GM12892 (cell line): ENCODE data around the gene MAGI3.
"Not testable (repeated sequence)": the region's sequence is repeated elsewhere in the genome, so short reads cannot be mapped to it uniquely, and the experiment has no call there.

Experiments
- DNase-seq: peaks from one replicate; pipeline ENCODE4 v3.0.0; 2011; ENCODE audit not compliant: insufficient read length
- FAIRE-seq: peaks from 2 replicates; lab custom pipeline; 2011; peaks lifted over from hg19 to GRCh38; lab: Jason Lieb, UNC
- POLR2A ChIP-seq: IDR thresholded peaks from 2 replicates; pipeline ENCODE4 v1.6.1; 2011; ENCODE audit warnings: low read depth, low read length, control low read depth
- POLR2AphosphoS5 ChIP-seq: IDR thresholded peaks from 2 replicates; pipeline ENCODE4 v1.6.1; 2011; ENCODE audit warnings: low read depth, low read length, control low read depth
- TAF1 ChIP-seq: IDR thresholded peaks from 2 replicates; pipeline ENCODE4 v1.6.1; 2011; ENCODE audit warnings: low read depth, mild to moderate bottlenecking, control low read depth, low read length, borderline replicate concordance

The MAGI3 gene

DNA sequence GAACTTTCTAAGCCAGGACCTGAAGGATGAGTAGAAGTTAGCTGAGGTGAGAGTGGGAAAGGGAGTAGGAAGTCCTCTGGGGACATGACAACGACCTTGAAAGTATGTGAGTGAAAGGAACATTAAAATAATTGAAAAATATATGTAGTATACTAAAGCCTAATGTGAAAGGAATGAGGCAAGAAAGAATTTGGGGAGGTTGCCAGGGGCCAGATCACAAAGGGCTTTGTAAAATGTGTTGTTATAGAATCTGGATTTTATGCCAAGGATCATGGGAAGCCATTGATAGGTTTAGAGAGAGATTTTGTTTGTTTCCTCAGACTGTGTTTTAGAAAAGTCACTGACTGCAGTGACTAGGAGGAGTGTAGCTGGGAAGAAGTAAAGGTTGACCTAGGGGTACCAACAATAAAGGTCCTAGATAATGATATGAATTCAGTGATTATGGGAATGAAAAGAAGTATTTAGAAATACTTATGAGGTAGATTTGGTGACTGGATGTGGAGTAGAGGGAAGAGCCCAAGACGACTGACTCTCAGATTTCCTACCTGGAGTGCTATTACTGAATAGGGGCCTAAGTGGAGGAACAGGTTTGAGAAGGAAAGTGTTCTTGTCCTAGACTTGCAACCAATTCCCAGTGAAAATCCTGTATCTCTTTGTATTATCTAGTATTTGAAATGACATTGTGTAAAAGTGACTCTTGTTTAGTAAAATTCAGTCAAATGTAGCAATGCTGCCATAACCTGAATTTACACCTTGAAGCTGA, 189.1 kb downstream of the MAGI3 start:
- no peak for TF ChIP-seq POLR2AphosphoS5
- no peak for TF ChIP-seq POLR2A
- TF ChIP-seq TAF1: no peak
- DNase-seq (no peak), FAIRE-seq (peak; percentile 9)

DNA sequence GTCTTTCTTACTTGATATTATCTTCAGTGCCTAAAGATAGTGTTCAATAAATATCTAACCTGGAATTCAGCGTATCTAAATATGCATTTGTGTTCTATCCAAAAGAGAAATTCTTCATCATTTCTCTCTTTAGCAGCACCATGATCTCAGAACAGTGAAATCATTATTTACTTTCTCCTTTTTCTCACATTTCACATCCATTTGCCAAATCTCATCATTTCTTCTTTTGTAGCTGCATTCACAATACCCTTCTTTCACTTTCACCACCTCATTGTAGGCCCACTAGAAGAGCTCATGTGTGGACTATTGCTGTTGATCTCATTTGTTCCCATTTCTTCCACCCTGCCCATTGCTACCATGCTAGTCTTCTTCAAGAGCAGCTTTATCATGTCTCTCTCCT, 191.0 kb downstream of the MAGI3 start:
- FAIRE-seq (no peak), DNase-seq (no peak)
- no peak for TF ChIP-seq POLR2A
- no peak for TF ChIP-seq TAF1
- TF ChIP-seq POLR2AphosphoS5: no peak

DNA sequence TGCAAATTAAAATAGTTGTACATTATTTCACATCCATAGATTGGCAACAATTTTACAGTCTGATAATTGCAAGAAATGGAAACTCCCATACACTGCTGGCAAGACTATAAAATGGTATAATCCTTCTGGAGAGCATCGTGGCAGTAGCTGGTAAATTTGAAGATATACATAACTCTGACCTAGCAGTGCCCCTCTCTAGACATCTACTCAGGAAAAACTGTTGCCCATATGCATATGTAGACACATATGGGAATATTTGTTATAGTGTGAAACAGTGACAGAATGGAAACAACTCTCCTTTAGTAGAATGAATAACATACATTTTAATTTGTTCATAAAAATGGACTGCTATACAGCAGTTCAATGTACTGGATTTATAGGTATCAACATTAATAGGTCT, 191.8 kb downstream of the MAGI3 start:
- DNase-seq (no peak), FAIRE-seq (no peak)
- TF ChIP-seq POLR2A (no peak), TAF1 (no peak), POLR2AphosphoS5 (no peak)

DNA sequence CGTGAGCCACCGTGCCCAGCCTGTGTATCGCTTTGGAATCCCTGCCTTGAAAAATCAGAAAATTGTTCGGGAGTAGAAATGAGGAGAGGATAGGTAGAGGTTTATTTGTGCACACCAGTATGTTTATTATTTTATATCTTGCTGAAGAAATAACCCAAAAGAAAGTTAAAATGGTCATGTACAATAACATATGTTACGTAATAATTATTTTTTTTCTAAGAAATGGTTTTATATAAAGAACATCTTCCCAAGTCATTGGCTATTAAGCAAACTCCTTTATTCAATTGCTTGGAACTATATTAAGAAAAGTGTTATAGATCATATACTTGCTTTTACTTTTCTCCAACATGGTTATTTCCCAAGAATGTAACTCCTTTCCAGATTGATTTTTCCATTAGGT, 197.2 kb downstream of the MAGI3 start:
- TF ChIP-seq TAF1 (no peak), POLR2A (no peak), POLR2AphosphoS5 (no peak)
- no peak for DNase-seq
- no peak for FAIRE-seq

DNA sequence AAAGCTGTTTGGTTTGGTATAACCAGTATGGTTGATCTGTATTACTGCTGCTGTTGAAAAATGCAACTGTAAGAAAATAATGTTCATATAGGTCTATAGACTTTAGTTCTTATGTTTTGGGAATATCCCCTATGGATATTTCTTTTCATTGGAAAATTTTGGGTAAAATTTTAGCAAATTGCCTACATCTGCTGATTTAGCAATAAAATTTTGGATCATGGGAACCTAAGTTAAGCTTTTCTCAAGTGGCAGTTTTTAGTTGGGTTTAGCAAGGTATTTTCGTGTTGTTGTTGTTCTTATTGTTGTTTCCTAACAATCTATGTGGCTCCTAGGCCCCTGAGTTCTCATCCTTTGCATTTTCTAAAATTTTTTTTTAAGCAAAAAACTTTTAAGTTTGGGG, 201.9 kb downstream of the MAGI3 start:
- no peak for FAIRE-seq
- DNase-seq: no peak

DNA sequence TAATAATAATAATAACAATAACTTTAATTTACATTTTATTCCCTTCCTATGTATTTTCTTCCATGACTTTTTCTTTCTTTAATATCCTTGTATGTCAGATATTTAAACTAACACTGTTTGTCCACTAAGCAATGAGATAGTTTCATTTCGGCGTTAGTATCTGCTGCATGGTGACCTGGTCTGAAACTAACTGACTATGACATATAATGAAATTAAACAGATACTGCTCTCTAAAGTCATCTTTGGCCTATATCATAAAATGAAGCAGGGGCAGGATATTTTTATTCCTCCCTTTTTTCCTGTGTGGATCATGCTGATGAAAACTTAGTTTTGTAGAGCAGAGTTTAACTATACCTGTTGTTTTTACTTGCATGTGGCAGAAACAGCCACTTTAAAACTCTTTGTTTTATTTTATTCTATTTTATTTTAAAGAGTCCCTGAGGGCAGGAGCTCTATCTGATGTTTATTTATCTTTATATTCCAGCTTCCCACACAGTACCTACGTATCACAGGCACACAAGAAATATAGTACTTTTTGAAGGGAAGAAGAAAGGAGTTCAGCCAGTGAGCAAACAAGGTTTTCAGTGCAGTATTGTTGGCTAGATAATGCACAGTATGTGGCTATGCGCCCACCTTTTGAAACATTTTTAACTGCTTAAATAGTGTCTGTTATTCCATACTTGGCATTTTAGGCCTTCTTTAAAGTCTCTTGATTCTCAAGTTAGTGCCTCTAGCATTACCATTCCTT, 203.4 kb downstream of the MAGI3 start:
- TF ChIP-seq TAF1 (no peak), POLR2AphosphoS5 (no peak), POLR2A (no peak)
- DNase-seq (no peak), FAIRE-seq (no peak)

More for the DNA sequence above, 201.9 kb downstream of the MAGI3 start:
- no peak for TF ChIP-seq TAF1
- no peak for TF ChIP-seq POLR2AphosphoS5
- no peak for TF ChIP-seq POLR2A

DNA sequence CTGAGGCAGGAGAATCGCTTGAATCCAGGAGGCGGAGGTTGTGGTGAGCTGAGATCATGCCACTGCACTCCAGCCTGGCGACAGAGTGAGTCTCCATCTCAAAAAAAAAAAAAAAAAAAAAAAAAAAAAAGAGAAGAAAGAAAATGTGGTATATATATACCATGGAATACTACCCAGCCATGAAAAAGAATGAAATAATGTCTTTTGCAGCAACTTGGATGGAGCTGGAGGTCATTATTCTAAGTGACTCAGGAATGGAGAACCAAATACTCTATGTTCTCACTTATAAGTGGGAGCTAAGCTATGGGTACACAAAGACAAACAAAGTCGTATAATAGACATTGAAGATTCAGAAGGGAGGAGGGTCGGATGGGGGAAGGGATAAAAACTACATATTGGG, 214.2 kb downstream of the MAGI3 start:
- DNase-seq, FAIRE-seq: not testable (repeated sequence)

DNA sequence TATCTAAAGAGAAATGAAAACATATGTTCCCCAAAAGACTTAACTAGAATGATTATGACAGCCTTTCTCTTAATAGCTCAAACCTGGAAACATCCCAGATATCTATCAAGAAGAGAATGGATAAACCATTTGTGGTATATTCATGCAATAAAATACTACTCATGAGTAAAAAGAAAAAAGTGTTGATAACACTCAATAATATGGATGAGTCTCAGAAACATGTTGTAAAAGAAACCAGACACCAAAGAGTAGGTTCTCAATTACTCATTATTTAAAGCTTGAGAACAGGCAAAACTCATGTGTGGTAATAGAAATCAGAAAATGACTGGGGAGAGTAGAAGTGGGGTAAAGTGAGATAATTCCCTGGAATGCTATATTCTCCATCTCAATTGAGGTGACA, 214.8 kb downstream of the MAGI3 start:
- TF ChIP-seq POLR2AphosphoS5 (no peak), TAF1 (no peak), POLR2A (no peak)
- no peak for DNase-seq
- FAIRE-seq: no peak

DNA sequence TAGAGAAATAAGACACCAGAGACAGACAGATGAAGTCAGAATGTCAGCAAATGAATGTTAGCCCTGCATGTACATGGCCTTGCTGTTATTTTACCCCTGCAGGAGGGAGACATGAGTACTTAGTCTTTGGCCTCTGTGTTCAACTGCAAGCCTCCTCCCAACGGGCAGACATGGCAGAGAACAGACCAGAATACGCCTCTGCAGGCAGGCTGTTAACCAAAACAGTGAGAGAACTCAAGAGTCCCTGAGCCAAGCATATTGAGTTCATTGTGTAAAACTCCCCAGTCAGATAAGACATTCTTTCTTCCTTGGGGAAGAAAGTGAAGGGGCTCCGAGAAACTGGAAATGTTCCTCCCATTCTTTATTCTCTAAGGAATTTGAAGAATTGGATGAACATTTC, 218.1 kb downstream of the MAGI3 start:
- FAIRE-seq: no peak
- TF ChIP-seq POLR2AphosphoS5: no peak
- no peak for TF ChIP-seq POLR2A
- no peak for TF ChIP-seq TAF1
- DNase-seq: no peak

DNA sequence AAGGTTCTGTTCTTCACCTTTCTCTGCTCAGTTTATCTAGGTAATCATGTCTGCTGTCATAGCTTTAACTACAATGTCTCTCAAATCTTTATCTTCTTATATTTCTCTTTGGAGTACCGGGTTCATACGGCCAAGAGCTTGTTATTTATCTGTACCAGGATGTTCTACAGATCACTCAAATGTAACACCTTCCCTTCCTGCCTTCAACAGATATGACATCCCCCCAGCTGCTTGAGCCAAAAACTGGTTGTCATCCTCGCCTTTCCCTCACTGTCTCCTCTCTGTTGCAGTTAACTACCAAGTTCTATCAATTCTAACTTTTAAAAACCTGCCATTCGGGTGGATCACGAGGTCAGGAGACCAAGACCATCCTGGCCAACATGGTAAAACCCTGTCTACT, 220.1 kb downstream of the MAGI3 start:
- DNase-seq (no peak), FAIRE-seq (no peak)
- TF ChIP-seq POLR2A (no peak), TAF1 (no peak), POLR2AphosphoS5 (no peak)

DNA sequence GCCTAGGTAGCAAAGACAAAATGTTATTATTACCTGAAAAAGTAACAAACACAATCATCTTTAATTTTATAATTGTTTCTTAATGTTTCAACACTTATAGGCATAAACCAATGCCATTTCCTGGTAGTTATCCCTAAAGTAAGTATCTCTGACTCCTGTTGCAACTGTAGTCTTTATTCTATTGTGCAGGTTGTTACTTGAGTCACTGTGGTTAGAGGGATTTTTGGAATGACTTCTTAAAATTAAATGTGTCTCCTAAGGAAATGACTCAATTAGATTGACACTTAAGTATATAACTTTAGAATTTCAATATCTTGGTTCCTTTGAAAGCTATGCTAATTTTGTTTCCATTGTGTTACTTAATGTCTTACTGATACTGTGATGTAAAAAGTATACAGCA, 225.1 kb downstream of the MAGI3 start:
- DNase-seq: no peak
- TF ChIP-seq TAF1: no peak
- no peak for TF ChIP-seq POLR2AphosphoS5
- no peak for TF ChIP-seq POLR2A
- FAIRE-seq: no peak

DNA sequence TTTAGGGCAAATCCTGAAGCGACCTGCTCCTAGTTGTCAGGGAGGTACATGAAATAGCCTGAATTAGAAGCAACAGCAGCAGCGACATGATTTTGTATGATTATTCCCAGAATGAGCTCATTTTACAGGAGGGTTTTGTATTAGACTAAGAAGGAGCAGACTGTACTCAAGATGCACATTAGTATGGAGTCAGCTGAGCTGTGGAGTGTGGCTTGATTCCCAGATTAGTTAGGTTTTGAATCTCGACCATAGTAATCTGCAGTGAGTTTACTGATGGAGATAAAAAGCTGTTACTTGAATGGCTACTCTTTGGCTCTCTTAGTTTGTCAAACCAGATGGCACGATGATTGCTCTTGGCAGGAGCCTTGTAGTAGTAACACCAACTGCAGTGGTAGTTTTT, 225.8 kb downstream of the MAGI3 start:
- FAIRE-seq (no peak), DNase-seq (no peak)
- TF ChIP-seq POLR2AphosphoS5: no peak
- no peak for TF ChIP-seq TAF1
- TF ChIP-seq POLR2A: no peak
